Measurements from ENCODE around the gene INPP5A.

DNA sequence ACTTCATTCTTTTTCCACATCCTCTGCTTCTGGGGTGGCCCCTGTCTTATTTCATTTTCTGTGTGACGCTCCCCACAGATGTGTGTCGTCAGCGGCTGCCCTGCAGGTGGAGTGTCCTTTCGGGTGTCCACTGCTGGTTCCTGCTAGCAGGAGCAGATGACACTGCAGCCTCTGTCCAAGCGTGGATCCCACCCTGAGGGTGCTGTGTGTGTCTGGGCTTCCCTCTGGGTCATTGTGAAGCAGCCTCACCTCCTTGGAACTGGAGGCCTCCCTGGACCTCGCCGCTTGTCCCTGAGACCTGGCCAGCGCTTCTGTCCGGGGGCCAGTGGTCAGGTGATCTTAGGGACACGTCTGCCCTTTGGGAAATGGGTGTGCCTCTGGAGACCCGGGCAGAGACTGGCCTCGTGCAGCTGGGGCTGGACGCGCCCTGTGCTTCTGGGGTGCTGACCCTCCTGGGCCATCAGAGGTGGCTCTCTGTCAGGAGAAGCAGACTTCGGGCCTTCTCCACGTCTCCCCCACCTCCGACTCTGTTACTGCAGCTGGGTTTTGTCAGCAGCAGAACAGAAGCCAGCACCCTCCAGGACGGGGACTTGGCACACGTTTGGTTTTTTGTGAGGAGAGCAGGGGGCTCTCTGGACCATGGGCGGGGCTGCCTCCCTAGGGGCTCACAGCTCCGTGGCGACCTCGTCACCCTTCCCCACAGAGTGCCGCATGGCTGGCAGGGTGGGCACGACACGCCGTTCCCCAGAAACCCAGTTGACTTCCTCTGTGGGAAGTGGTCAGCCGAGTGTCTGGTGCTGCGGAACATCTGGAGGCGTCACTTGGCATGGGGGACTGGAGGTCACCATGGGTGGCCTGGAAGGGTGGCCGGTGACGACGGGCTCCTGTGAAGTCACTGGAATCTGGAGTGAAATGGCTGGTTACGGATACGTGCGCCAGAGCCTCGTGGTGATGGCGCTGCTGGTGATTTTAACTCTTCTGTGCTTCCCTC is 48.4 kb downstream of the INPP5A start:
- TF ChIP-seq EZH2phosphoT487 (IDR thresholded peaks at IDR 0.05; ENCODE audit: borderline replicate concordance), result no peak
- TF ChIP-seq, protein P1, sequence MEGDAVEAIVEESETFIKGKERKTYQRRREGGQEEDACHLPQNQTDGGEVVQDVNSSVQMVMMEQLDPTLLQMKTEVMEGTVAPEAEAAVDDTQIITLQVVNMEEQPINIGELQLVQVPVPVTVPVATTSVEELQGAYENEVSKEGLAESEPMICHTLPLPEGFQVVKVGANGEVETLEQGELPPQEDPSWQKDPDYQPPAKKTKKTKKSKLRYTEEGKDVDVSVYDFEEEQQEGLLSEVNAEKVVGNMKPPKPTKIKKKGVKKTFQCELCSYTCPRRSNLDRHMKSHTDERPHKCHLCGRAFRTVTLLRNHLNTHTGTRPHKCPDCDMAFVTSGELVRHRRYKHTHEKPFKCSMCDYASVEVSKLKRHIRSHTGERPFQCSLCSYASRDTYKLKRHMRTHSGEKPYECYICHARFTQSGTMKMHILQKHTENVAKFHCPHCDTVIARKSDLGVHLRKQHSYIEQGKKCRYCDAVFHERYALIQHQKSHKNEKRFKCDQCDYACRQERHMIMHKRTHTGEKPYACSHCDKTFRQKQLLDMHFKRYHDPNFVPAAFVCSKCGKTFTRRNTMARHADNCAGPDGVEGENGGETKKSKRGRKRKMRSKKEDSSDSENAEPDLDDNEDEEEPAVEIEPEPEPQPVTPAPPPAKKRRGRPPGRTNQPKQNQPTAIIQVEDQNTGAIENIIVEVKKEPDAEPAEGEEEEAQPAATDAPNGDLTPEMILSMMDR (conservative IDR thresholded peaks at IDR 0.05; ENCODE audit: low read length), result no peak

Measured in Loucy (cell line).